HG02970 (cell line): ENCODE results near the gene DDX24.
"Not testable (repeated sequence)": the region's sequence is repeated elsewhere in the genome, so short reads cannot be mapped to it uniquely, and the experiment has no call there.

Experiments used
- ATAC-seq: cut with Tn5 transposase; IDR thresholded peaks from one replicate; pipeline ENCODE4 v1.9.1; 2021; ENCODE audit warnings: mild to moderate bottlenecking, moderate library complexity, moderate number of reproducible peaks; ENCODE audit not compliant: unreplicated experiment, low FRiP score

DDX24 gene

GRCh38 chr14:94089479-94089878 is 8.5 kb upstream of the DDX24 start:
- ATAC-seq, result no peak

GRCh38 chr14:94088516-94088915 is 7.5 kb upstream of the DDX24 start:
- no peak for ATAC-seq

- ATAC-seq, result no peak
Measured at GRCh38 chr14:94087891-94088290, 6.9 kb upstream of the DDX24 start.

- ATAC-seq, result peak; percentile 7
Measured at GRCh38 chr14:94081386-94081820, 401 bp upstream of the DDX24 start.

GRCh38 chr14:94079891-94080620 is 946 bp downstream of the DDX24 start:
- no peak for ATAC-seq

- no peak for ATAC-seq
Measured at GRCh38 chr14:94077823-94078222, 3.2 kb downstream of the DDX24 start.

- ATAC-seq, result no peak
Measured at GRCh38 chr14:94077111-94077821, 3.7 kb downstream of the DDX24 start.

GRCh38 chr14:94075008-94075407 is 6.0 kb downstream of the DDX24 start:
- ATAC-seq, result no peak

- no peak for ATAC-seq
Measured at GRCh38 chr14:94074534-94074933, 6.5 kb downstream of the DDX24 start.

- not testable (repeated sequence) for ATAC-seq
Measured at GRCh38 chr14:94072076-94072475, 8.9 kb downstream of the DDX24 start.

GRCh38 chr14:94066089-94066676 is 14.8 kb downstream of the DDX24 start:
- ATAC-seq, result no peak

GRCh38 chr14:94062344-94062940 is 18.6 kb downstream of the DDX24 start:
- ATAC-seq, result no peak

GRCh38 chr14:94059998-94060397 is 21.0 kb downstream of the DDX24 start:
- ATAC-seq, result no peak

GRCh38 chr14:94058674-94059138 is 22.3 kb downstream of the DDX24 start:
- ATAC-seq, result no peak

GRCh38 chr14:94058128-94058673 is 22.8 kb downstream of the DDX24 start:
- no peak for ATAC-seq

GRCh38 chr14:94056579-94057308 is 24.3 kb downstream of the DDX24 start:
- no peak for ATAC-seq

GRCh38 chr14:94054936-94055335 is 26.1 kb downstream of the DDX24 start:
- no peak for ATAC-seq

- ATAC-seq, result no peak
Measured at GRCh38 chr14:94054401-94054800, 26.6 kb downstream of the DDX24 start.

- ATAC-seq, result no peak
Measured at GRCh38 chr14:94052662-94053061, 28.3 kb downstream of the DDX24 start.

- no peak for ATAC-seq
Measured at GRCh38 chr14:94052199-94052598, 28.8 kb downstream of the DDX24 start.
